ENCODE measurements around the gene GULP1.

GULP1 gene

DNA sequence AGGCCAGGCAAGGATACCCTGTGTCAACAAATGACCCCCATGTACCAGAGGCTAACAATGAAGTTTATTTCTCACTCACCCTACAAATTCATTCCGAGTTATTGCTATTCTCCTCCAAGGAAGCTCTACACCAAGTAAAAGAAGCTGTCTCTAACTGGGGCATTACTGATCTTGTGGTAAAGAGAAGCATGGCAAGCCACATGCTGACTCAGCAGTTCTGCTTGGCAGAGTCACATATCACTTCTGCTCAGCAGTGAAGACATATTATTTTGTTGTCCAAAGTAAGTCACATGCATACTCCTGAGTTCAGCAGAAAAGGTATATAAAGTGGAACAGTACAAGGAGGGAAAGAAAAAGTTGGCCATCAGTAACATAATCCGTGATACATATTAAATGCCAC, 315.8 kb downstream of the GULP1 start:
- in situ Hi-C loops (cut with HindIII; ENCODE audit: low sequenced_read_pairs): no loop called here
- no peak overlapping the region for H3K4me3 ChIP-seq (ENCODE audit: low read depth, low read length)
- TF ChIP-seq, protein P1, sequence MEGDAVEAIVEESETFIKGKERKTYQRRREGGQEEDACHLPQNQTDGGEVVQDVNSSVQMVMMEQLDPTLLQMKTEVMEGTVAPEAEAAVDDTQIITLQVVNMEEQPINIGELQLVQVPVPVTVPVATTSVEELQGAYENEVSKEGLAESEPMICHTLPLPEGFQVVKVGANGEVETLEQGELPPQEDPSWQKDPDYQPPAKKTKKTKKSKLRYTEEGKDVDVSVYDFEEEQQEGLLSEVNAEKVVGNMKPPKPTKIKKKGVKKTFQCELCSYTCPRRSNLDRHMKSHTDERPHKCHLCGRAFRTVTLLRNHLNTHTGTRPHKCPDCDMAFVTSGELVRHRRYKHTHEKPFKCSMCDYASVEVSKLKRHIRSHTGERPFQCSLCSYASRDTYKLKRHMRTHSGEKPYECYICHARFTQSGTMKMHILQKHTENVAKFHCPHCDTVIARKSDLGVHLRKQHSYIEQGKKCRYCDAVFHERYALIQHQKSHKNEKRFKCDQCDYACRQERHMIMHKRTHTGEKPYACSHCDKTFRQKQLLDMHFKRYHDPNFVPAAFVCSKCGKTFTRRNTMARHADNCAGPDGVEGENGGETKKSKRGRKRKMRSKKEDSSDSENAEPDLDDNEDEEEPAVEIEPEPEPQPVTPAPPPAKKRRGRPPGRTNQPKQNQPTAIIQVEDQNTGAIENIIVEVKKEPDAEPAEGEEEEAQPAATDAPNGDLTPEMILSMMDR (IDR thresholded peaks at IDR 0.05; ENCODE audit: low read depth, low read length, missing control alignments): no peak
- no peak for DNase-seq (ENCODE audit: low read depth)

DNA sequence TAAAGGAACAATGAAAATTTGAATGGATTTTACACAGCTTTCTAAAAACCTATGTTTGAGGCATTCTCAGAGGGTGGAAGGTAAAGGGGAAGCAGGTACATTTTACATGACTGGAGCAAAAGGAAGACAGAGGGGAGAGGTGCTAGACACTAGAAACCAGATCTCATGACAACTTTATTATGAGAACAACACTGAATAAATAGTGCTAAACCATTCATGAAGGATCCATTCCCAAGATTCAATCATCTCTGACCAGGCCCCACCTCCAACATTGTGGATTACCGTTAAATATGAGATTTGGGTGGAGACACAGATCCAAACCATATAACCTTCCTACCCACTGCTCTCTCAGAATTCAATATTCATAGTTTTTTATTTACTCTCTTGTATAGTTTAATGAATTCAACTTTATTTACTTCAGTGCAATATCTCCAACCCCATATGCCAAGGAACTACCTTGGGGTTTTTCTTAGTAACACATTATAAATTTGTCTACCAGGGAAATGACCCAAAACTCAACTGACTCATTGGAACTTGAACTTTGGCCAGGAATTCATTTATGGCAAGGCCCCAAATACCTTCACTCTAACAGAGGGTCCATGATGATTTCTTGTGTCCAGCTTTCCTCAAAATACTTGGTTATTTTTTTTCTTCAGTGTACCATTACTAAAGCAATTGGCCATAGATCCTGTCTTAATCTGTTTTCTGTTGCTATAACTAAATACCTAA, 317.8 kb downstream of the GULP1 start:
- in situ Hi-C loops (cut with HindIII; ENCODE audit: low sequenced_read_pairs): no loop called here
- TF ChIP-seq, protein P1 (IDR thresholded peaks at IDR 0.05; ENCODE audit: low read depth, low read length, missing control alignments): no peak
- no peak overlapping the region for H3K4me3 ChIP-seq (ENCODE audit: low read depth, low read length)
- DNase-seq (ENCODE audit: low read depth): peak; percentile 64

DNA sequence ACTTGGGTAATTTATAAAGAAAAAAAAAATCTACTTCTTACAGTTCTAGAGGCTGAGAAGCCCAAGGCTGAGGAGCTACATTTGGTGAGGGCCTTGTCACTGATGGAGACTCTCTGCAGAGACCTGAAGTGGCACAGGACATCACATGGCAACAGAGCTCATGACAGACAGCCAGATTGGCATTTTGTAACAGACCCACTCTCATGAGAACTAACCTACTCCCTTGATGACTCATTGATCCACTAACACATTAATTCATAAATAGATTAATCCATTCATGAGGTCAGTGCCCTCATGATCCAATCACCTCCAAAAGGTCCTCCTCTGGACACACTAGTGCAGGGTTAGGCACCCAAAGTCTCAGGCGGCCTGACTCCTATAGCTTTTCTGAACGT, 318.4 kb downstream of the GULP1 start:
- in situ Hi-C loops (cut with HindIII; ENCODE audit: low sequenced_read_pairs): no loop called here
- no peak overlapping the region for H3K4me3 ChIP-seq (ENCODE audit: low read depth, low read length)
- TF ChIP-seq, protein P1 (IDR thresholded peaks at IDR 0.05; ENCODE audit: low read depth, low read length, missing control alignments): no peak
- no peak for DNase-seq (ENCODE audit: low read depth)

DNA sequence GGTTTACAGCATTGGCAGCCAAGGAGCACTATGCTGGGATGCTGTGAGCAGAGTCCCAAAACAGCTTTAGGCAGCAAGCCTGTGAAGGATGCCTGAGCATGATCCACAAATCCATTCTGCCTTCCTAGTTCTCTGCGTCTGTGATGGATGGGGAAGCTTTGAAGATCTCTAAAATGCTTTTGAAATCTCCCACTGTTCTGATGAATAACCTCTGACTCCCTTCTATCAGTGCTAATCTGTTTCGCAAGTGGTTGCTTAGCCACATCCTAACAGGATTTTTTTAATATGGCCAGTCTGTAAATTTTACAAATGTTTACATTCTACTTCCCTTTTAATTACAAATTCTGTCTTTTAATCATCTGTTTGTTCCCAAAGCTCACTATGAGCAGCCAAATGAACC, 319.2 kb downstream of the GULP1 start:
- in situ Hi-C loops (cut with HindIII; ENCODE audit: low sequenced_read_pairs): no loop called here
- no peak for DNase-seq (ENCODE audit: low read depth)
- no peak overlapping the region for H3K4me3 ChIP-seq (ENCODE audit: low read depth, low read length)
- TF ChIP-seq, protein P1 (IDR thresholded peaks at IDR 0.05; ENCODE audit: low read depth, low read length, missing control alignments): no peak

DNA sequence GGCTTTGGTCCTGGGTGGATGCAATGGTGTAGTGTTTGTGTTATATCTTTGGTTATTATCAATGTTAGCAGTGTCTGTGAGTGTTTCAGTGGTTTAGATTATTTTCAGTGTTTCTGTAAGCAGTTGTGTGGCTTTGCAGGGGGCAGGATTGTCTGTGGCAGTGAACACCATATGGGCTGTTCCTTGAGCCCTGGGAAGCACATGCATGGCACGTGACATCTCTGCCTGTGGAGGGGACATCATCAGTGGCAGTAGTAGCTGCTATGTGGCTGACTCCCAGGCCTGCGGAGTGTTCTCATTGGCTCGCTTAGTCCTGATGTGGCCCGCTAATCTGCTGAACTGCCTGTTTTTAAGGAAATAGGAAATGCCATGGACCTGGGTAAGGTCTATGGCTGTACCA, 327.5 kb downstream of the GULP1 start:
- in situ Hi-C loops (cut with HindIII; ENCODE audit: low sequenced_read_pairs): no loop called here

DNA sequence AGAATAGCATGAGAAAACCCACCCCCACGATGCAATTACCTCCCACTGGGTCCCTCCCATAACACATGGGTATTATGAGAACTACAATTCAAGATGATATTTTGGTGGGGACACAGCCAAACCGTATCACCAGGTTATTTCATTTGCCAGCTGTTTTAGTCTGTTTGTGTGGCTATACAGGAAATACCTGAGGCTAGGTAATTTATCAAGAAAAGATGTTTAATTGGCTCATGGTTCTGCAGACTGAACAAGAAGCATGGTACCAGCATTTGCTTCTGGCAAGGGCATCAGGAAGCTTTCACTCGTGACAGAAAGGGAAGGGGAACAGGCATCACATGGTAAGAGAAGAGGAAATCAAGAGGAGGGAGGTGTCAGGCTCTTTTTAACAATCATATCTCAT, 329.2 kb downstream of the GULP1 start:
- no peak overlapping the region for H3K4me3 ChIP-seq (ENCODE audit: low read depth, low read length)
- in situ Hi-C loops (cut with HindIII; ENCODE audit: low sequenced_read_pairs): no loop called here
- peak; percentile 49 for DNase-seq (ENCODE audit: low read depth)
- TF ChIP-seq, protein P1 (IDR thresholded peaks at IDR 0.05; ENCODE audit: low read depth, low read length, missing control alignments): no peak

More for the DNA sequence above, 327.5 kb downstream of the GULP1 start:
- TF ChIP-seq, protein P1 (IDR thresholded peaks at IDR 0.05; ENCODE audit: low read depth, low read length, missing control alignments): no peak
- DNase-seq (ENCODE audit: low read depth): no peak
- no peak overlapping the region for H3K4me3 ChIP-seq (ENCODE audit: low read depth, low read length)

Data from astrocyte of the cerebellum (primary cell).